Heart left ventricle (tissue), 16 donors: ENCODE results near the gene UEVLD. TPM values are rescaled to one million over a fixed set of nuclear protein-coding genes. Genes with fewer than 3 reads are reported as not detected.

Experiments used
- ATAC-seq, 4 donors: fragments of 200-7000 bp; cut with Tn5 transposase; one replicate each; pipeline ENCODE4 v1.9.1; 2020 to 2022; ENCODE audit warnings: moderate library complexity in 4 of 4, mild to moderate bottlenecking in 3 of 4, moderate number of reproducible peaks in 1 of 4
- DNase-seq, 5 donors: peaks; one replicate each; pipeline ENCODE4 v3.0.0-alpha.2; 2020
- H3K27ac ChIP-seq, 12 donors: fragments of 200-600 bp; sonication (generic) in 4 of 12; one replicate each; pipeline versions ENCODE4 v1.5.0 to v1.8.0; 2016 to 2022; ENCODE audit warnings: mild to moderate bottlenecking in 2 of 12
- H3K27me3 ChIP-seq, 9 donors: fragments of 200-600 bp; sonication (generic) in 2 of 9; one replicate each; pipeline versions ENCODE4 v1.5.1 to v1.8.0; 2016 to 2022; ENCODE audit warnings: mild to moderate bottlenecking in 3 of 9
- H3K36me3 ChIP-seq, 9 donors: fragments of 200-600 bp; sonication (generic) in 2 of 9; one replicate each; pipeline versions ENCODE4 v1.5.0 to v1.8.0; 2018 to 2022; ENCODE audit warnings: mild to moderate bottlenecking in 2 of 9
- H3K4me1 ChIP-seq, 12 donors: fragments of 200-600 bp; sonication (generic) in 4 of 12; one replicate each; pipeline versions ENCODE4 v1.5.0 to v1.8.0; 2016 to 2022; ENCODE audit warnings: mild to moderate bottlenecking in 3 of 12
- H3K4me3 ChIP-seq, 12 donors: fragments of 200-600 bp; sonication (generic) in 4 of 12; one replicate each; pipeline versions ENCODE4 v1.5.0 to v1.8.0; 2017 to 2022; ENCODE audit warnings: mild to moderate bottlenecking in 9 of 12, moderate library complexity in 4 of 12
- H3K9me3 ChIP-seq, 12 donors: fragments of 200-600 bp; sonication (generic) in 4 of 12; one replicate each; pipeline versions ENCODE4 v1.5.0 to v1.8.0; 2016 to 2022; ENCODE audit warnings: mild to moderate bottlenecking in 1 of 12
- CTCF ChIP-seq, 12 donors: fragments of 200-600 bp; sonication (generic) in 4 of 12; IDR thresholded peaks; one replicate each; pipeline versions ENCODE4 v1.5.0 to v1.8.0; 2018 to 2022; ENCODE audit warnings: antibody characterized with exemption in 12 of 12, mild to moderate bottlenecking in 5 of 12
- POLR2A ChIP-seq, 2 donors: fragments of 450-650 bp; IDR thresholded peaks; one replicate each; pipeline ENCODE4 v1.6.1; 2017; ENCODE audit warnings: antibody characterized with exemption in 2 of 2, mild to moderate bottlenecking in 2 of 2, moderate library complexity in 2 of 2
- WGBS, 4 donors: extraction: QIAGEN DNeasy Blood & Tissue Kit in 2 of 4; methylation state at CpG; one replicate each; pipeline versions ENCODE4 v1.1.5 to v1.1.7; 2013 to 2018; 5-methylcytosine and 5-hydroxymethylcytosine counted together
- intact Hi-C, 10 donors: fragments of 100-400 bp; cut with DNase I; formaldehyde crosslinking; loops; one replicate each; pipeline versions ENCODE4 v1.11.1 to v1.14.2; 2022
- polyA plus RNA-seq, 2 donors: library from polyadenylated mRNA; stranded (reverse); fragments of 200-250 nt; gene quantifications; one replicate each; pipeline ENCODE4 v1.2.3, GENCODE V29; 2013
- total RNA-seq, 9 donors: library from RNA; depleted of rRNA in 2 of 9; stranded (reverse); fragments of >200 nt in 2 of 9; fragmentation: NEBNext Ultra II Directional in 3 of 9; extraction: Animal tissue kit (Norgen Biotek cat#: 25700) in 3 of 9; gene quantifications; one replicate each; pipeline versions ENCODE4 v1.1.0 to v1.2.4, GENCODE V29; 2016 to 2023
- donor health status: ischemic (EF 13 %, LVEDD 7.1; RV severe dilation, severe dysfunction).
- donor health status: healthy with polysubstance abuse.
- donor health status: DM: no; HTN: yes; CAD: no.
- donor health status: DM: no; HTN: no; CAD: no.
- donor health status: ischemic (EF 25% LVEDD 6.9; RV normal size, moderate dysfunction).
- donor health status: ischemic (EF 25% LVEDD 5.7; RV mildly dilated, moderate dysfunction).
- donor health status: healthy.
- donor health status: DM: yes; HTN: yes; CAD: no.
- donor health status: ischemic (EF 35%, LVEDD 5.7; RV mildly dilated, moderate dysfunction).
- donor health status: nonischemic (EF 11% LVEDD 7.7; RV severe dilation, severe dysfunction).
- donor health status: DM: yes; HTN: yes; CAD: no.
- donor health status: PGD.
- donor health status: ischemic (EF 29% LVEDD 5.4; RV normal size, mild dysfunction).
- donor health status: nonischemic (EF 23%, LVEDD 6.1; RV moderate dilation, normal function).

The UEVLD gene
- total and polyA plus RNA-seq, 11 donors: 4.3 to 37.8 (median 20.2) TPM

- Histone ChIP-seq H3K36me3 (peaks cover 0 to 38% (median 23%) of the 10 kb centered on the region in 9 donors), H3K27ac (no peak overlapping the region), H3K4me1 (peaks cover 0 to 5% (median 2%) of the 10 kb centered on the region in 12 donors), H3K9me3 (no peaks in the 10 kb centered on the region), H3K27me3 (no peaks in the 10 kb centered on the region), H3K4me3 (no peak overlapping the region)
- DNase-seq: no peak
- no peak for ATAC-seq
- WGBS, 4 donors: 90 to 95% (median 94%) methylated on average over 1 of the region's 1 CpG
- intact Hi-C loops: loop anchor here in 1 of 10 donors (10.0 kb wide), 1 partner anchor 53 kb away; the partner anchor contains the start of gene SPTY2D1
- TF ChIP-seq CTCF (IDR thresholded peaks at IDR 0.05): no peak
These were observed 6.7 kb downstream of the UEVLD start for GRCh38 chr11:18581825-18582224.

- DNase-seq (no peak), ATAC-seq (no peak)
- Histone ChIP-seq H3K9me3 (no peaks in the 10 kb centered on the region), H3K27ac (no peak overlapping the region), H3K27me3 (no peaks in the 10 kb centered on the region), H3K36me3 (peaks cover 0 to 50% (median 38%) of the 10 kb centered on the region in 9 donors), H3K4me1 (peaks cover 0 to 5% (median 0%) of the 10 kb centered on the region in 12 donors), H3K4me3 (no peak overlapping the region)
- intact Hi-C loops: loop anchor here in 1 of 10 donors (10.0 kb wide), 1 partner anchor 55 kb away; the partner anchor contains the start of gene SPTY2D1
- TF ChIP-seq POLR2A (IDR thresholded peaks at IDR 0.05): no peak
- no peak for TF ChIP-seq CTCF (IDR thresholded peaks at IDR 0.05)
- 77 to 82% (median 80%) methylated on average over 2 of the region's 2 CpGs for WGBS, 4 donors
These were observed 8.3 kb downstream of the UEVLD start for GRCh38 chr11:18580113-18580766.

GRCh38 chr11:18578975-18579598 is 9.4 kb downstream of the UEVLD start:
- TF ChIP-seq CTCF (IDR thresholded peaks at IDR 0.05) (no peak), POLR2A (IDR thresholded peaks at IDR 0.05) (no peak)
- Histone ChIP-seq H3K36me3 (peaks cover 0 to 56% (median 49%) of the 10 kb centered on the region in 9 donors), H3K4me1 (peaks cover 0 to 5% (median 0%) of the 10 kb centered on the region in 12 donors), H3K4me3 (no peak overlapping the region), H3K27me3 (no peaks in the 10 kb centered on the region), H3K9me3 (no peaks in the 10 kb centered on the region), H3K27ac (no peak overlapping the region)
- no peak for DNase-seq
- WGBS, 4 donors: 84 to 91% (median 89%) methylated on average over 14 of the region's 14 CpGs
- intact Hi-C loops: no loop called here
- ATAC-seq: no peak

- DNase-seq (no peak), ATAC-seq (no peak)
- peaks cover 0 to 90% (median 81%) of the 10 kb centered on the region in 9 donors for H3K36me3 ChIP-seq
- H3K9me3 ChIP-seq: no peaks in the 10 kb centered on the region
- no peaks in the 10 kb centered on the region for H3K27me3 ChIP-seq
- no peak overlapping the region for H3K4me3 ChIP-seq
- no peak for TF ChIP-seq CTCF (IDR thresholded peaks at IDR 0.05)
- no peak for TF ChIP-seq POLR2A (IDR thresholded peaks at IDR 0.05)
- WGBS, 4 donors: 66 to 80% (median 75%) methylated on average over 1 of the region's 1 CpG
- H3K4me1 ChIP-seq: peaks cover 0 to 5% (median 0%) of the 10 kb centered on the region in 12 donors
- intact Hi-C loops: no loop called here
- no peak overlapping the region for H3K27ac ChIP-seq
These were observed 13.2 kb downstream of the UEVLD start for GRCh38 chr11:18575361-18575760.
